ENCODE measurements around the gene AK2. TPM values are rescaled to one million over a fixed set of nuclear protein-coding genes. Genes with fewer than 3 reads are reported as not detected.

AK2 gene
- total RNA-seq, 1 experiment from 2014 or later, result 159 TPM

DNA sequence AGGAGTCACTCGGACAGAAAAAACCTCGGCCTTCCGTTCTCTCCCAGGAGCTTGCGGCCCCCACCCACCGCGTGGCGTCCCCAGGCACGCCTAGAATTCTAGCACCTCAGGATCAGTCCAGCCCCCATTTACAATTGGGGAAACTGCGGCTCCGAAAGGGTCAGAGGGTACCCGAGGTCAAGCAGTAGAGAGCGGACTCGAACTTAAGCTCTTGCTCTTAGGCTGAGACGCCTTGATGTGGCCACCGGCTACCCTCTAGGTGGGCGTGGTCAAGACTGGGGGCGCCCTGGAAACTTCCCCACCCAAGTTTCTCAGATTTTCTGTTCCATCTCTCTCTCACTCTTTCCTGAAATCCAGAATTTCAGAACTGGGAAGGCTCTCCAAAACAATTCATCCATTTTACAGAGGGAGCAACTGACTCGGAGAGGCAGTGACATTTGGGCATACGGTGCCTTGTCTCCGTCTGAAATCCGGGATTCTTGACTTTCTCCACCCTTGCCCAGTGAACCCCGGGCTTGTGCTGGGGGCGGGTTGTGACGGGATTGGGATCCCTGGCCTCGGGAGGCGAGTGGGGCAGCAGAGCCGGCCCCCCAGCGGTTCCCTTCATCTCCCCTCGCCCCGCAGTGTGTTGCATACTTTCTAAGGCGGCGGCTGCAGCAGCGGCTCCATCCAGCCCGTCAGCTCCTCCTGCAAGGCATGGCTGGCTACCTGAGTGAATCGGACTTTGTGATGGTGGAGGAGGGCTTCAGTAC is 45.0 kb upstream of the AK2 start:
- Mint-ChIP-seq H3K27me3 (ENCODE audit: low read depth) (peaks cover 64% of the 10 kb centered on the region), H3K36me3 (ENCODE audit: insufficient read depth in 1 of 3, low read depth in 3 of 3) (no peaks in the 10 kb centered on the region; a peak in 1 of 7 replicates), H3K9me3 (no peaks in the 10 kb centered on the region), H3K4me1 (peaks cover 18 to 20% of the 10 kb centered on the region in 2 experiments), H3K4me3 (peak overlapping the region; percentile 66 to 84), H3K27ac (no peak overlapping the region)
- no peak overlapping the region for H4K91ac ChIP-seq (ENCODE audit: insufficient read length, low read depth, low read length)
- H2BK12ac ChIP-seq (ENCODE audit: insufficient read length, low read depth, low read length), result no peak overlapping the region
- H2BK120ac ChIP-seq (ENCODE audit: low read depth, low read length, poor library complexity, severe bottlenecking), result no peak overlapping the region
- H3K23ac ChIP-seq (ENCODE audit: insufficient read length, low read depth, low read length), result no peak overlapping the region
- H3K79me2 ChIP-seq (ENCODE audit: insufficient read depth, low read length), result no peaks in the 10 kb centered on the region
- H2BK20ac ChIP-seq (ENCODE audit: low read depth, low read length, poor library complexity, severe bottlenecking), result no peak overlapping the region
- no peak overlapping the region for H2BK15ac ChIP-seq (ENCODE audit: low read depth, low read length)
- no peak overlapping the region for H4K8ac ChIP-seq (replicated peaks; ENCODE audit: insufficient read length, low read depth, low read length)
- H4K20me1 ChIP-seq (ENCODE audit: control insufficient read depth, insufficient read depth, insufficient read length), result no peaks in the 10 kb centered on the region
- H3K27me3 ChIP-seq (ENCODE audit: insufficient read depth, low read length), result peaks cover 27% of the 10 kb centered on the region
- TF ChIP-seq, protein P1, sequence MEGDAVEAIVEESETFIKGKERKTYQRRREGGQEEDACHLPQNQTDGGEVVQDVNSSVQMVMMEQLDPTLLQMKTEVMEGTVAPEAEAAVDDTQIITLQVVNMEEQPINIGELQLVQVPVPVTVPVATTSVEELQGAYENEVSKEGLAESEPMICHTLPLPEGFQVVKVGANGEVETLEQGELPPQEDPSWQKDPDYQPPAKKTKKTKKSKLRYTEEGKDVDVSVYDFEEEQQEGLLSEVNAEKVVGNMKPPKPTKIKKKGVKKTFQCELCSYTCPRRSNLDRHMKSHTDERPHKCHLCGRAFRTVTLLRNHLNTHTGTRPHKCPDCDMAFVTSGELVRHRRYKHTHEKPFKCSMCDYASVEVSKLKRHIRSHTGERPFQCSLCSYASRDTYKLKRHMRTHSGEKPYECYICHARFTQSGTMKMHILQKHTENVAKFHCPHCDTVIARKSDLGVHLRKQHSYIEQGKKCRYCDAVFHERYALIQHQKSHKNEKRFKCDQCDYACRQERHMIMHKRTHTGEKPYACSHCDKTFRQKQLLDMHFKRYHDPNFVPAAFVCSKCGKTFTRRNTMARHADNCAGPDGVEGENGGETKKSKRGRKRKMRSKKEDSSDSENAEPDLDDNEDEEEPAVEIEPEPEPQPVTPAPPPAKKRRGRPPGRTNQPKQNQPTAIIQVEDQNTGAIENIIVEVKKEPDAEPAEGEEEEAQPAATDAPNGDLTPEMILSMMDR (conservative IDR thresholded peaks at IDR 0.05), result no peak
- no peak overlapping the region for H3K27ac ChIP-seq (ENCODE audit: insufficient read length, low read depth, low read length)
- H3K9ac ChIP-seq (ENCODE audit: extremely low read depth, insufficient read length, low read length), result no peak overlapping the region
- peaks cover 9% of the 10 kb centered on the region for H3K23me2 ChIP-seq (ENCODE audit: insufficient read length, low read depth, low read length, poor library complexity, severe bottlenecking)
- DNase-seq, result no peak
- H3K4me1 ChIP-seq (ENCODE audit: insufficient read depth, low read length), result 0 out of 2 replicates have a peak, but pooled peaks cover 2% of the 10 kb centered on the region
- H4K5ac ChIP-seq (ENCODE audit: insufficient read length, low read depth, low read length), result no peak overlapping the region
- H3K79me1 ChIP-seq (ENCODE audit: insufficient read depth, low read depth, low read length, poor library complexity, severe bottlenecking), result no peaks in the 10 kb centered on the region
- peak overlapping the region; percentile 63 for H3K4me2 ChIP-seq (ENCODE audit: insufficient read depth, insufficient read length, low read length)
- no peak overlapping the region for H2AFZ ChIP-seq (ENCODE audit: low read length)
- H2AK5ac ChIP-seq (ENCODE audit: insufficient read length, low read length), result no peak overlapping the region
- no peak overlapping the region for H3K4ac ChIP-seq (ENCODE audit: low read depth, low read length)
- H2BK5ac ChIP-seq (ENCODE audit: insufficient read length, low read length), result no peak overlapping the region
- no peaks in the 10 kb centered on the region for H3K9me3 ChIP-seq (ENCODE audit: control insufficient read depth, low read depth, low read length)
- WGBS (ENCODE audit: extremely low coverage, insufficient read length, low lambda C conversion rate), result no CpG with 5 or more reads among the region's 35 CpGs
- no peak overlapping the region for H3K56ac ChIP-seq (ENCODE audit: insufficient read length, low read depth, low read length)
- no peak overlapping the region for H3K18ac ChIP-seq (ENCODE audit: insufficient read length, low read depth, low read length)
- H3T11ph ChIP-seq (ENCODE audit: low read length), result no peak overlapping the region
- no peak overlapping the region for H3K14ac ChIP-seq (ENCODE audit: insufficient read depth, low read length)
